MM.1S (cell line): Measurements from ENCODE around the gene SLC39A3.

ENCODE experiments used
- DNase-seq: peaks from one replicate; pipeline ENCODE4 v3.0.0-alpha.2; 2015
- H2AFZ ChIP-seq: fragments of 300-600 bp; sonication (generic); 2 replicates; pipeline ENCODE4 v1.6.0; 2016; ENCODE audit warnings: antibody characterized with exemption, low read length
- H3F3A ChIP-seq: fragments of 300-600 bp; sonication (generic); 2 replicates; pipeline ENCODE4 v1.6.1; 2016; ENCODE audit warnings: mild to moderate bottlenecking, antibody characterized with exemption, low read length, moderate library complexity, mixed read lengths; ENCODE audit not compliant: insufficient read depth
- H3K27ac ChIP-seq: fragments of 300-600 bp; sonication (generic); 2 replicates; pipeline ENCODE4 v1.5.1; 2016; ENCODE audit warnings: mild to moderate bottlenecking, low read length
- H3K27me3 ChIP-seq: fragments of 300-600 bp; sonication (generic); replicated peaks from 2 replicates; pipeline ENCODE4 v1.6.0; 2016; ENCODE audit warnings: low read length; ENCODE audit not compliant: insufficient read depth
- H3K36me3 ChIP-seq: fragments of 300-600 bp; sonication (generic); replicated peaks from 2 replicates; pipeline ENCODE4 v1.6.1; 2016; ENCODE audit warnings: mild to moderate bottlenecking, low read length, mixed read lengths; ENCODE audit not compliant: insufficient read depth
- H3K4me1 ChIP-seq: fragments of 300-600 bp; sonication (generic); 2 replicates; pipeline ENCODE4 v1.6.1; 2016; ENCODE audit warnings: low read length, mixed read lengths
- H3K4me2 ChIP-seq: fragments of 300-600 bp; sonication (generic); 2 replicates; pipeline ENCODE4 v1.6.0; 2016; ENCODE audit warnings: low read depth, low read length
- H3K4me3 ChIP-seq: fragments of 300-600 bp; sonication (generic); 2 replicates; pipeline ENCODE4 v1.5.1; 2016; ENCODE audit warnings: low read length, mixed read lengths
- H3K79me2 ChIP-seq: fragments of 300-600 bp; sonication (generic); 2 replicates; pipeline ENCODE4 v1.6.1; 2016; ENCODE audit warnings: mixed run types, low read length, mixed read lengths
- H3K9ac ChIP-seq: fragments of 300-600 bp; sonication (generic); 2 replicates; pipeline ENCODE4 v1.6.1; 2016; ENCODE audit warnings: low read length, mixed read lengths
- H3K9me2 ChIP-seq: fragments of 300-600 bp; sonication (generic); replicated peaks from 2 replicates; pipeline ENCODE4 v1.6.1; 2016; ENCODE audit warnings: mild to moderate bottlenecking, low read length, mixed read lengths; ENCODE audit not compliant: insufficient read depth
- H3K9me3 ChIP-seq: fragments of 300-600 bp; sonication (generic); replicated peaks from 2 replicates; pipeline ENCODE4 v1.6.1; 2016; ENCODE audit warnings: mild to moderate bottlenecking, low read length, mixed read lengths; ENCODE audit not compliant: insufficient read depth
- H4K20me1 ChIP-seq: fragments of 300-600 bp; sonication (generic); 2 replicates; pipeline ENCODE4 v1.6.1; 2016; ENCODE audit warnings: mild to moderate bottlenecking, low read length, moderate library complexity, mixed read lengths; ENCODE audit not compliant: insufficient read depth
- CTCF ChIP-seq: fragments of 300-600 bp; sonication (generic); IDR thresholded peaks from 2 replicates; pipeline ENCODE4 v1.5.1; 2016; ENCODE audit warnings: antibody characterized with exemption, low read length, mixed read lengths
- EZH2 ChIP-seq: fragments of 300-600 bp; sonication (generic); optimal IDR thresholded peaks from 2 replicates; pipeline ENCODE3; 2017; ENCODE audit warnings: low read depth, mild to moderate bottlenecking, antibody characterized with exemption, low read length, mixed read lengths
- EZH2phosphoT487 ChIP-seq: fragments of 300-600 bp; sonication (generic); IDR thresholded peaks from 2 replicates; pipeline ENCODE4 v1.6.1; 2018; ENCODE audit warnings: antibody characterized with exemption, low read length

The SLC39A3 gene

GRCh38 chr19:2763687-2764086 lies 23.9 kb upstream of the SLC39A3 start:
- TF ChIP-seq EZH2phosphoT487, result no peak
- TF ChIP-seq EZH2, result no peak
- no peak for TF ChIP-seq CTCF
- Histone ChIP-seq H3F3A (no peaks in the 10 kb centered on the region), H3K27me3 (no peaks in the 10 kb centered on the region), H3K4me3 (no peak overlapping the region), H2AFZ (no peak overlapping the region), H3K79me2 (peaks cover 14% of the 10 kb centered on the region), H3K4me2 (no peak overlapping the region), H3K4me1 (no peaks in the 10 kb centered on the region), H3K9me3 (no peaks in the 10 kb centered on the region), H4K20me1 (peaks cover 6% of the 10 kb centered on the region; the same call in 1 of the 2 replicates), H3K9ac (no peak overlapping the region), H3K9me2 (no peaks in the 10 kb centered on the region), H3K36me3 (peaks cover 10% of the 10 kb centered on the region), H3K27ac (no peak overlapping the region)
- no peak for DNase-seq

GRCh38 chr19:2762783-2763496 lies 23.1 kb upstream of the SLC39A3 start:
- H3K27me3 ChIP-seq, result no peaks in the 10 kb centered on the region
- no peaks in the 10 kb centered on the region for H3F3A ChIP-seq
- no peak overlapping the region for H3K9ac ChIP-seq
- H3K27ac ChIP-seq, result no peak overlapping the region
- no peak overlapping the region for H2AFZ ChIP-seq
- peaks cover 6% of the 10 kb centered on the region for H3K79me2 ChIP-seq
- H3K9me3 ChIP-seq, result no peaks in the 10 kb centered on the region
- no peaks in the 10 kb centered on the region for H3K4me1 ChIP-seq
- peaks cover 5% of the 10 kb centered on the region; the same call in 1 of the 2 replicates for H3K36me3 ChIP-seq
- DNase-seq, result no peak
- no peak overlapping the region for H3K4me2 ChIP-seq
- H3K9me2 ChIP-seq, result no peaks in the 10 kb centered on the region
- TF ChIP-seq EZH2phosphoT487 (no peak), CTCF (no peak), EZH2 (no peak)
- no peak overlapping the region for H3K4me3 ChIP-seq
- no peaks in the 10 kb centered on the region for H4K20me1 ChIP-seq

GRCh38 chr19:2761876-2762782 lies 22.3 kb upstream of the SLC39A3 start:
- Histone ChIP-seq H3K4me2 (no peak overlapping the region), H3K36me3 (no peaks in the 10 kb centered on the region; the same call in 1 of the 2 replicates)

More at GRCh38 chr19:2761876-2762782, 22.3 kb upstream of the SLC39A3 start:
- H3K9me2 ChIP-seq, result no peaks in the 10 kb centered on the region
- H3K4me3 ChIP-seq, result no peak overlapping the region
- no peaks in the 10 kb centered on the region for H3F3A ChIP-seq
- no peak for DNase-seq
- 0 out of 2 replicates have a peak, but pooled peaks cover 3% of the 10 kb centered on the region for H3K79me2 ChIP-seq
- H3K27me3 ChIP-seq, result no peaks in the 10 kb centered on the region
- no peak overlapping the region for H2AFZ ChIP-seq
- TF ChIP-seq EZH2, result no peak
- no peak for TF ChIP-seq EZH2phosphoT487
- TF ChIP-seq CTCF, result no peak
- H3K27ac ChIP-seq, result no peak overlapping the region
- H4K20me1 ChIP-seq, result no peaks in the 10 kb centered on the region
- H3K4me1 ChIP-seq, result no peaks in the 10 kb centered on the region
- H3K9me3 ChIP-seq, result no peaks in the 10 kb centered on the region
- no peak overlapping the region for H3K9ac ChIP-seq
